GM21528 (cell line): ENCODE data around the gene NEUROD1.

ENCODE experiments used
- ATAC-seq: cut with Tn5 transposase; IDR thresholded peaks from one replicate; pipeline ENCODE4 v1.9.1; 2021; ENCODE audit warnings: mild to moderate bottlenecking, moderate library complexity; ENCODE audit not compliant: unreplicated experiment, low FRiP score

Gene NEUROD1

DNA sequence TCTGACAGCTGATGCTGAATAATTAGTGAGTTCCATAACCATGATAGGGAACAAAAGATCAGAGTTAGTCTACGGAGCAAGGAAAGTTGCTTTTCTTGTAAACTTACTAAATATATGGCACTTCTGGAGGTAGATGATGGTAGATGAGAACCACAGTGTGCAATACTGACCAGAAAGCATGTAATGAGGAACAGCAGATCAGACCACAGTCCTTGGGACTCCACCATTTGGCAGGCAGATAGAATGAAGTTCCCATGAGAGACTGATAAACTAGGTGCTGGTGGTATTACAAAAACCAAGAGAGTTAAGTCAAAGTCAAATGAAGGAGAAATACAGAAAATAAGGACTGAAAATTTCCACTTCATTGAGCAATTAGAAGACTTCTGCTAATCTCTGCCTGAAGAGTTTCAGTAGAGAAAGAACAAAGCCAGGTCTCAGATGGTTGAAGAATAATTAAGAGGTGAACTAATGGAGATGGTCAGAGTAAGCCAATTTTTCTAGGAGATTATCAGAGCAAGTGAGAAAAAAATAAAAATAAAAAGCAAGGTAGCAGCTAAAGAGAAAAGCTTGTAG, 33.8 kb downstream of the NEUROD1 start:
- no peak for ATAC-seq

DNA sequence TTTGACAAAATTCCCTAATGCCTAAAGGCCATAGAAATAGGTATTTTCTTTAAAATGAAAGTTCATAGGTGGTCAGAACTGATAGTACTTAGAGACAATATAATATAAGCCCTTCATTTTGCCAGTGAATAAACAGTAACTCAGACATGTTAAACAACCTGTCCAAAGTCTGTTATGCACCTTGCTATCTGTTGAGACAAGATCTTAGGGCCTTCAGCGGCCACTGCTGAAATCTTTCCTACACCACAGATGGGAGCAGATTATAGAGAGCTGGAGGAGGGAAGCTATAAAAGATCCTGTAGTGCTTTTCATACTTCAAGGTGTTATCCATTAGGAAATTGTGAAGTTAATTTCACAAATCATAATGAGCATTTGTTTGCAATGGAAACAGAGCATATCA, 37.2 kb downstream of the NEUROD1 start:
- no peak for ATAC-seq

DNA sequence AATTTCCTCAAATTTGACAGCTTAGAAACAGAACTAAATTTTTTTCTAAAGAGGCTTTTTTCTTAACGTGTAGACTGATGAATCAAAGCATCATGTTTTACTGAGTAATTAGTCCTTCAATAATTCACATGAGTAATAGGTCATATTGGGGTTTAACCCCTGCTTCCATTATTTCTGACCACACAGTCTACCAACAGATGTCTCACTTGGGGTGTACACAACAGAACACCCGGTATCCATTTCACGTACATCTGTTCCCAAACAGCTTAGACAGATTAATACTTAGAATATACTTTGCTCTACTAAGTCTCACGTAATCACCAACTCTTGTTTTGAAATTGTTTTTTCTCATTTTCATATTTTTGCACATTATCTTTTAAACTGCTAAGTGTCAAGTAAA, 38.2 kb downstream of the NEUROD1 start:
- no peak for ATAC-seq

DNA sequence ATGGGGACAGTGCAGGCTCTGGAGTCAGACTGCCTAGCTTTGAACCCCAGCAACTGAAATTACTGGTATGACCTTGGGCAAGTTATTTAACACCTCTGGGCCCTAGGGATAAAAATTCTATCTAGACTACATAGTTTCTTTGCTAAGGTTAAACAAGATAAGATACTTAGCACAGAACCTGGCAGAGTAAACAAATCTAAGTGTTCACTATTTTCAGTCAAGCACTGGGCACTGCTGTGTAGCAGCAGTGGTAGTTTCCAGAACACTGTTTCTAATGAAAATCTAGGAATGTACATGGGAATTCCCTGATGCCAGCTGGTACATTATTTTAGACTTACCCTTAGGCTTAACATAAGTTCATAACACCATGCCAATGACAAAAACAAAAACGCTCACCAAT, 40.6 kb downstream of the NEUROD1 start:
- ATAC-seq: no peak

DNA sequence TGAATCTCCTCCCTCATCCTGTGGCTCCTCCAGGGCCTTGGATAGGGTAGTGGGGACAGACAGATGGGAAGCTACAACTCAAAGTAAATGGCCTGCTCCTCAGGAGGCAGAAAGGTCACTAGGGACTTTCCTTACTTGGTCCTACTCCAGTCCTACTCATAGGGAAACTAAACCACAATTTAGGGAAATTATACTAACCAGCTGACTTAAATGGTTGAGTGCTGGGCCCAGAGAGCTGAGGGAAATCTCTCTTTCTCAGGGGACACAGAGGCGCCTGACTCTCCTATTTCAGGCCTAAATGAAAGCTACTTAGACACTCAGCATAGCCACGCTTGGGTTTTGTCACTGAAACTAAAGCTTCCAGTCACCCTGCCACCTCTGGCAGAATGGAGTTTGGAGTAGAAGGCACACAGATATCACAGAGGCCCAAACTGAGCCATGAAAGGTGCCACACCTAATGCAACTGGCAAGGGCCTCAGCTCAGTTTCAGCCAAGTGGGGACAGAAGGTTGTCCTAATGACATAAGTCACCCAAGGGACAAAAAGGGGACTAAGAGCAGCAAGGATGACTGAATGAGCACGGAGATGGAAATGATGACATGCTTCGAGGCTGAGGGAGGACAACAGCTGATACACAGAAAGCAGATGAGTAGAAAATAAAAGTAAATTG, 47.5 kb downstream of the NEUROD1 start:
- ATAC-seq: peak; percentile 75

DNA sequence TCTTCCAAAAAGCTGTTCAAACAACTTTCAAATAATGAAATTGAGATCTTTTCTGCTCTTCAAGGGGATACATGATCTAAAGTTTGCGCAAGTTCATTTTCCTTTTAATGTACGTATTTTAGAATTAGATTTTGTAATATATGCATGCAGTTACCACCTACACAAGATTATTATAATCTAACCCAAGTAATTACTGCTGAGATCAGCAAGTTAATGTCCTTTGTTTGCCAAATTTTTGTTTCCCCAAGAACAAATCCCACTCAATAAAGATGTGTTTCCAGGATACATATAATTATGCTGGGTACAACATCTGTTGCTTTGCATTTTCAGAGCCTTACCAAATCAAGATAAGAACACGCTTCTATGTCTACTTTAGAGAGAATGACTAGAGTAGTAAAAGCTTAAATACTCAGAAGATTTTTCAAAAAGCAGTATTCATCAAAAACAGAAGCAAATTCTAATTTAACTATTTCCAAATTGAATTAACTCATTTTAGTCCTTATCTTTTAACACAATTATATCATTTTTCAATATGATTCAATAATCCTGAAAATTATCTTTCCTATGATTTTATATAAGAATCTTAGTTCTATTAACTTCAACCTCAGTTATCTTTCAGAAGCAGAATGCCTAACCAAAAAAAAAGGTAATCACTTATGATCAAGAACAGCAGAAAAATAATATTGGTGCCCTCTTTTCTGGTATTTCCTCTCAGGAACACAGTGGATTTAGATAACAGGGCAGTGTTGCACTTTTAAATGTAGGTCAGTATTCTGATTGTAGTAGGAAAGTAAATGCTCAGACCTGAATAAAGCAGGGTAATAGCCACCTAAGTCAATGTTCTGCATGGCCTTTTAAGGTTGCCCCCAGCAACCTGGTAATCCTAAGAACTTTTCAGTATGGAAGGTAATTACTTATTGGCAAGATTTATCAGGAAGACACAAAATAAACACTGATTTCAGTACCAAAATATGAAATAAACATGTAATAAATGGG, 51.4 kb downstream of the NEUROD1 start:
- ATAC-seq: no peak

DNA sequence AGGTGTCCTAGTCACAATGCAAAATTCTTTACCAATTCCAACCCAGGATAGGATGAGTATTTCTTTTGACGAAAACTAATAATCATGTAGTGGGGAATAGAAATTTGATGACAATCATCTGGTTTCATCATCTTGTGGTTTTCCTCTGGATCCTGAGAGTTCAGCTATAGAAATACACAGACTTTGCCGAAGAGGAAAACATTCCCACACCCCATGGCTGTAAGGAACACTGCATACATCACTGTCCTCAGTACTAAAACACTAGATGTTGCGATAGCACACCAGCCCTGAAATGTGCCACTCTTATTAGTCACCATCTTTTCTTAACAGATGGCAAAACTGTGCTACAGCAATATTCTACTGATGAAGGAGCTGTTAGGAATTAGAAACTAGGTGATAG, 52.8 kb downstream of the NEUROD1 start:
- ATAC-seq: no peak

DNA sequence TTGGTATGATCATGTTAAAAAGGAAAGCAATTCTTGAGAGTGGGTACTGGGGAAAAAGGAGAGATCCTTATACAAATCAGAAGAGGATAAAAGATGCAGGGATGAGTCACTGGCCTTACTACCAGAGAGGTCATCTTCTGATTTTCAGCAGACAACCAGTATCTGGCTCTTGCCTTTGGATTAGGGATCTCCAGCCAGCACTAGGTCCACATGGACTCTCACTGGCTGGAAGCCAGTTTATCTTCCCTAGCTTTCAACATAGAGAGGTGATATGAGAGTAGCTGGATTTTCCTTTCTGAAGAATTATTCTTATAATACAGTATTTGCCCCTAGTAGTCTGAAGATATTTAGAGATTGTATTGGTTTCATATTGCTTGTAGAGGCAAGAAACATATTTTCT, 53.6 kb downstream of the NEUROD1 start:
- no peak for ATAC-seq
